Tibial nerve (tissue), 4 donors: Measurements from ENCODE around the gene NOX3.

Experiments
- EP300 ChIP-seq, 2 donors: sonication (generic); formaldehyde crosslinking; IDR thresholded peaks; one replicate each; pipeline ENCODE4 v1.6.1; 2017; ENCODE audit warnings: antibody characterized with exemption in 2 of 2, mild to moderate bottlenecking in 1 of 2
- TF ChIP-seq, protein P1 (sequence below), 5 experiments: fragments of 200-600 bp in 3 of 5; fragments of 450-650 bp in 2 of 5; sonication (generic) in 3 of 5; IDR thresholded peaks; one replicate each; pipeline ENCODE4 v1.5.1; 2016 to 2019; ENCODE audit warnings: antibody characterized with exemption in 5 of 5, mild to moderate bottlenecking in 3 of 5, moderate library complexity in 2 of 5

DNA sequence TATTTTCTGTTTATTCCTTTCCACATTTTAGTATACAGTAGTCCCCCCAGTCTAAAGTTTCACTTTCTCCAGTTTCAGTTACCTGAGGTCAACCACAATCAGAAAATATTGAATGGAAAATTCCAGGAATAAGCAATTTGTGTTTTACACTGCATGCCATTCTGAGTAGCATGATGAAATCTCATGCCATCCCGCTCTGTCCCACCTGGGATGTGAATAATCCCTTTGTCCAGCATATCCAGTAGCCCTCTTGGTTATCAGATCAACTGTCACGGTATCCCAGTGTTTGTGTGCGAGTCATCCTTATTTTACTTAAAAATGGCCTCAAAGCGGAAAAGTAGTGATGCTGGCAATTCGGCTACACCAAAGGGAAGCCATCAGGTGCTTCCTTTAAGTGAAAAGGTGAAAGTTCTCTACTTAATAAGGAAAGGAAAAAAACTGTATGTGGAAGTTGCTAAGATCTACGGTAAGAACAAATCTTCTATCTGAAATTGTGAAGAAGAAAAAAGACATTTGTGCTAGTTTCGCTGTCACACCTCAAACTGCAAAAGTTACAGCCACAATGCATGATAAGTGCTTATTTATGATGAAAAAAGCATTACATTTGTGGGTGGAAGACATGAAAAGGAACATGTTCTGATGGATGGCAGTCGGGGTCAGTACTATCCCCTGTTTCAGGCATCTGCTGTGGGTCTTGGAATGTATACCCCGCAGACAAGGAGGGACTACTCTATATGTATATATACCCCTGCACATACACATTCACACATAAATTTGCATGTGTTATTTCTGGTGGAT lies 11.3 kb downstream of the NOX3 start:
- TF ChIP-seq, protein P1, sequence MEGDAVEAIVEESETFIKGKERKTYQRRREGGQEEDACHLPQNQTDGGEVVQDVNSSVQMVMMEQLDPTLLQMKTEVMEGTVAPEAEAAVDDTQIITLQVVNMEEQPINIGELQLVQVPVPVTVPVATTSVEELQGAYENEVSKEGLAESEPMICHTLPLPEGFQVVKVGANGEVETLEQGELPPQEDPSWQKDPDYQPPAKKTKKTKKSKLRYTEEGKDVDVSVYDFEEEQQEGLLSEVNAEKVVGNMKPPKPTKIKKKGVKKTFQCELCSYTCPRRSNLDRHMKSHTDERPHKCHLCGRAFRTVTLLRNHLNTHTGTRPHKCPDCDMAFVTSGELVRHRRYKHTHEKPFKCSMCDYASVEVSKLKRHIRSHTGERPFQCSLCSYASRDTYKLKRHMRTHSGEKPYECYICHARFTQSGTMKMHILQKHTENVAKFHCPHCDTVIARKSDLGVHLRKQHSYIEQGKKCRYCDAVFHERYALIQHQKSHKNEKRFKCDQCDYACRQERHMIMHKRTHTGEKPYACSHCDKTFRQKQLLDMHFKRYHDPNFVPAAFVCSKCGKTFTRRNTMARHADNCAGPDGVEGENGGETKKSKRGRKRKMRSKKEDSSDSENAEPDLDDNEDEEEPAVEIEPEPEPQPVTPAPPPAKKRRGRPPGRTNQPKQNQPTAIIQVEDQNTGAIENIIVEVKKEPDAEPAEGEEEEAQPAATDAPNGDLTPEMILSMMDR (IDR thresholded peaks at IDR 0.05) = no peak
- no peak for TF ChIP-seq EP300 (IDR thresholded peaks at IDR 0.05)
